SK-N-SH (cell line): Measurements from ENCODE around the gene FPR2. TPM values are rescaled to one million over a fixed set of nuclear protein-coding genes. Genes with fewer than 3 reads are reported as not detected.

ENCODE experiments used
- CTCF ChIA-PET: fragments of 300-600, 350-600 bp; formaldehyde crosslinking; extraction: SDS; loops from one replicate; lab custom pipeline; 2021; lab: Yijun Ruan, JAX
- POLR2A ChIA-PET: fragments of 350-600 bp; sonication (Branson Sonifier 250); formaldehyde crosslinking; extraction: SDS; loops from one replicate; lab custom pipeline; 2020; ENCODE audit warnings: antibody characterized with exemption, inconsistent platforms; lab: Yijun Ruan, JAX
- DNase-seq: peaks from one replicate; pipeline ENCODE4 v3.0.0; 2012
- H2AFZ ChIP-seq: fragments of 200-600 bp; sonication (generic); 2 replicates; pipeline ENCODE4 v1.8.1; 2016; ENCODE audit warnings: antibody characterized with exemption, mild to moderate bottlenecking, low read depth
- H3F3A ChIP-seq: fragments of 200-600 bp; sonication (generic); replicated peaks from 2 replicates; pipeline ENCODE3; 2016; ENCODE audit warnings: antibody characterized with exemption, mild to moderate bottlenecking; ENCODE audit not compliant: insufficient read depth
- H3K27ac ChIP-seq, 2 experiments: fragments of 200-500 bp in 1 of 2; fragments of 200-600 bp in 1 of 2; sonication (Bioruptor generic) in 1 of 2; sonication (generic), shearing (Covaris generic) in 1 of 2; 2 replicates each; pipeline versions ENCODE4 v1.5.1 to v1.6.1; 2014 to 2016; ENCODE audit warnings: low read depth in 2 of 2, inconsistent platforms in 1 of 2, low read length in 1 of 2, mild to moderate bottlenecking in 1 of 2, mixed read lengths in 1 of 2
- H3K27me3 ChIP-seq: fragments of 200-600 bp; sonication (generic), shearing (Covaris generic); 2 replicates; pipeline ENCODE4 v1.6.1; 2016; ENCODE audit warnings: mixed run types; ENCODE audit not compliant: insufficient read depth
- H3K36me3 ChIP-seq, 2 experiments: fragments of 200-500 bp in 1 of 2; fragments of 200-600 bp in 1 of 2; sonication (Bioruptor generic) in 1 of 2; sonication (generic) in 1 of 2; replicated peaks in 1 of 2; 2 replicates each; pipeline versions ENCODE3 to v1.5.1; 2014 to 2016; ENCODE audit warnings: low read length in 1 of 2, mild to moderate bottlenecking in 1 of 2; ENCODE audit not compliant: insufficient read depth in 2 of 2, control insufficient read depth in 1 of 2
- H3K4me1 ChIP-seq, 2 experiments: fragments of 200-500 bp in 1 of 2; fragments of 200-600 bp in 1 of 2; sonication (Bioruptor generic) in 1 of 2; sonication (generic), shearing (Covaris generic) in 1 of 2; 2 replicates each; pipeline versions ENCODE4 v1.5.1 to v1.6.1; 2014 to 2016; ENCODE audit warnings: low read depth in 1 of 2, low read length in 1 of 2, mixed run types in 1 of 2; ENCODE audit not compliant: insufficient read depth in 2 of 2, control insufficient read depth in 1 of 2
- H3K4me2 ChIP-seq: fragments of 200-600 bp; sonication (generic), shearing (Covaris generic); 2 replicates; pipeline ENCODE4 v1.6.1; 2017; ENCODE audit warnings: mixed run types
- H3K4me3 ChIP-seq, 2 experiments: fragments of 200-500 bp in 1 of 2; fragments of 200-600 bp in 1 of 2; sonication (Bioruptor generic) in 1 of 2; sonication (generic), shearing (Covaris generic) in 1 of 2; 2 replicates each; pipeline versions ENCODE4 v1.5.1 to v1.8.1; 2014 to 2016; ENCODE audit warnings: low read depth in 2 of 2, inconsistent platforms in 1 of 2, low read length in 1 of 2, mild to moderate bottlenecking in 1 of 2, mixed read lengths in 1 of 2, moderate library complexity in 1 of 2
- H3K79me2 ChIP-seq: fragments of 200-600 bp; sonication (generic); 2 replicates; pipeline ENCODE4 v1.8.1; 2017; ENCODE audit warnings: mild to moderate bottlenecking; ENCODE audit not compliant: insufficient read depth
- H3K9ac ChIP-seq: fragments of 200-600 bp; sonication (generic); 2 replicates; pipeline ENCODE4 v1.6.1; 2017; ENCODE audit warnings: mixed run types
- H3K9me2 ChIP-seq: fragments of 200-600 bp; sonication (generic); 2 replicates; pipeline ENCODE4 v1.6.1; 2017; ENCODE audit warnings: mixed run types
- H3K9me3 ChIP-seq: fragments of 200-600 bp; sonication (generic); 2 replicates; pipeline ENCODE4 v1.6.1; 2017; ENCODE audit warnings: mixed run types, mild to moderate bottlenecking, moderate library complexity
- H4K20me1 ChIP-seq: fragments of 200-600 bp; sonication (generic); 2 replicates; pipeline ENCODE4 v1.6.1; 2017; ENCODE audit warnings: mild to moderate bottlenecking, mixed run types; ENCODE audit not compliant: insufficient read depth
- CHD2 ChIP-seq: fragments of 150-350 bp; IDR thresholded peaks from 2 replicates; pipeline ENCODE4 v1.6.1; 2018; ENCODE audit warnings: low read length; ENCODE audit not compliant: partially characterized antibody
- ELF1 ChIP-seq: IDR thresholded peaks from 2 replicates; pipeline ENCODE4 v1.4.0; 2012
- EZH2phosphoT487 ChIP-seq: fragments of 200-600 bp; sonication (generic); IDR thresholded peaks from 2 replicates; pipeline ENCODE4 v1.6.1; 2017; ENCODE audit warnings: low read depth, mixed run types, mild to moderate bottlenecking, antibody characterized with exemption, moderate library complexity, borderline replicate concordance
- FOSL2 ChIP-seq: IDR thresholded peaks from 2 replicates; pipeline ENCODE4 v1.4.0; 2012; ENCODE audit warnings: low read depth, mild to moderate bottlenecking, moderate library complexity, borderline replicate concordance
- GATA2 ChIP-seq: sonication (generic); formaldehyde crosslinking; IDR thresholded peaks from 2 replicates; pipeline ENCODE4 v1.5.0; 2020; ENCODE audit warnings: mild to moderate bottlenecking, missing genetic modification reagents
- IRF3 ChIP-seq: fragments of 150-350 bp; IDR thresholded peaks from 2 replicates; pipeline ENCODE4 v1.6.1; 2016; ENCODE audit warnings: mild to moderate bottlenecking, low read depth, low read length
- JUND ChIP-seq: IDR thresholded peaks from 2 replicates; pipeline ENCODE4 v1.4.0; 2012
- MXI1 ChIP-seq: IDR thresholded peaks from 2 replicates; pipeline ENCODE4 v1.6.1; 2012; ENCODE audit warnings: mild to moderate bottlenecking, low read depth, low read length, improper control_type of control experiment
- NFIC ChIP-seq: IDR thresholded peaks from 2 replicates; pipeline ENCODE4 v1.4.0; 2012; ENCODE audit warnings: borderline replicate concordance
- NRF1 ChIP-seq: IDR thresholded peaks from 2 replicates; pipeline ENCODE4 v1.6.1; 2012; ENCODE audit warnings: low read depth, mild to moderate bottlenecking, low read length
- RAD21 ChIP-seq: IDR thresholded peaks from 2 replicates; pipeline ENCODE4 v1.6.1; 2012; ENCODE audit warnings: mild to moderate bottlenecking, low read length
- RFX5 ChIP-seq: IDR thresholded peaks from 2 replicates; pipeline ENCODE4 v1.6.1; 2012; ENCODE audit warnings: mild to moderate bottlenecking, improper control_type of control experiment, low read length
- TAF1 ChIP-seq: IDR thresholded peaks from 2 replicates; pipeline ENCODE4 v1.6.1; 2012; ENCODE audit warnings: low read depth, mild to moderate bottlenecking, low read length, moderate library complexity, borderline replicate concordance
- TCF12 ChIP-seq: IDR thresholded peaks from 2 replicates; pipeline ENCODE4 v1.4.0; 2012
- TEAD4 ChIP-seq: IDR thresholded peaks from 2 replicates; pipeline ENCODE4 v1.4.0; 2012; ENCODE audit warnings: mild to moderate bottlenecking, borderline replicate concordance; ENCODE audit not compliant: insufficient read depth
- USF2 ChIP-seq: fragments of 150-350 bp; IDR thresholded peaks from 2 replicates; pipeline ENCODE4 v1.6.1; 2017; ENCODE audit warnings: antibody characterized with exemption, low read length, low read depth, borderline replicate concordance
- ZBTB33 ChIP-seq: IDR thresholded peaks from 2 replicates; pipeline ENCODE4 v1.4.0; 2012; ENCODE audit warnings: low read depth, borderline replicate concordance
- WGBS: methylation state at CpG from one replicate; pipeline ENCODE4 v1.1.6; 2017; ENCODE audit warnings: low lambda C conversion rate; 5-methylcytosine and 5-hydroxymethylcytosine counted together
- polyA plus RNA-seq, 3 experiments: library from polyadenylated mRNA; depleted of rRNA; stranded (reverse); fragments of >200 nt; gene quantifications; 2 replicates each; pipeline ENCODE4 v1.2.3, GENCODE V29; 2012

The FPR2 gene
- polyA plus RNA-seq, 1 of the 3 experiments (the other 2 are of a cell fraction), result not detected

- no peak for DNase-seq
- Histone ChIP-seq H3K27me3 (peaks cover 67% of the 10 kb centered on the region), H3F3A (no peaks in the 10 kb centered on the region), H3K27ac (no peak overlapping the region), H3K4me1 (no peaks in the 10 kb centered on the region), H3K9me3 (no peaks in the 10 kb centered on the region), H3K9ac (no peak overlapping the region), H3K4me2 (no peak overlapping the region), H2AFZ (no peak overlapping the region), H4K20me1 (no peaks in the 10 kb centered on the region), H3K4me3 (no peak overlapping the region), H3K9me2 (no peaks in the 10 kb centered on the region), H3K36me3 (no peaks in the 10 kb centered on the region), H3K79me2 (no peaks in the 10 kb centered on the region)
- WGBS, result 2% methylated on average over 5 of the region's 5 CpGs
- ChIA-PET POLR2A (no interaction called here), CTCF (interaction anchor here (1.3 to 1.9 kb wide), 2 partner anchors 11 to 63 kb away, joined by 3 to 6 read pairs; no protein-coding TSS in a partner anchor)
- TF ChIP-seq RFX5 (no peak), ZBTB33 (no peak), FOSL2 (no peak), RAD21 (no peak), TEAD4 (no peak), TCF12 (no peak), IRF3 (no peak), JUND (no peak), TAF1 (no peak), CHD2 (no peak), NFIC (no peak), USF2 (no peak), GATA2 (CRISPR knock-in tag) (no peak), EZH2phosphoT487 (no peak), ELF1 (no peak), MXI1 (no peak), NRF1 (no peak)
Observed at GRCh38 chr19:51766461-51766860, 5.5 kb downstream of the FPR2 start.
